Measurements from ENCODE around the gene EMX1. TPM values are rescaled to one million over a fixed set of nuclear protein-coding genes. Genes with fewer than 3 reads are reported as not detected.

Gene EMX1
- total and polyA plus RNA-seq, 12 donors = 0.01 to 0.07 TPM; not detected in 10

GRCh38 chr2:72942293-72942692 lies 25.0 kb downstream of the EMX1 start:
- no peaks in the 10 kb centered on the region for H3K9me3 ChIP-seq
- no peak for TF ChIP-seq CTCF (IDR thresholded peaks at IDR 0.05)
- H3K4me1 ChIP-seq = no peaks in the 10 kb centered on the region
- no peak overlapping the region for H3K27ac ChIP-seq
- WGBS, 2 donors = 84 to 97% methylated on average over 8 of the region's 8 CpGs
- no peak for ATAC-seq
- no peaks in the 10 kb centered on the region for H3K27me3 ChIP-seq
- peaks cover 0 to 23% (median 0%) of the 10 kb centered on the region in 9 donors for H3K36me3 ChIP-seq
- H3K4me3 ChIP-seq = no peak overlapping the region
- intact Hi-C loops (cut with DNase I) = no loop called here
- no peak for DNase-seq

- Histone ChIP-seq H3K36me3 (peaks cover 0 to 23% (median 0%) of the 10 kb centered on the region in 9 donors), H3K9me3 (no peaks in the 10 kb centered on the region), H3K27me3 (no peaks in the 10 kb centered on the region), H3K4me1 (no peaks in the 10 kb centered on the region), H3K4me3 (no peak overlapping the region), H3K27ac (no peak overlapping the region)
- 95 to 97% methylated on average over 8 of the region's 8 CpGs for WGBS, 2 donors
- TF ChIP-seq CTCF (IDR thresholded peaks at IDR 0.05) = no peak
- intact Hi-C loops (cut with DNase I) = no loop called here
- ATAC-seq = no peak
- DNase-seq = no peak
Measured at GRCh38 chr2:72942881-72943418, 25.6 kb downstream of the EMX1 start.

- Histone ChIP-seq H3K4me3 (no peak overlapping the region), H3K4me1 (no peaks in the 10 kb centered on the region), H3K27me3 (no peaks in the 10 kb centered on the region), H3K36me3 (peaks cover 0 to 23% (median 0%) of the 10 kb centered on the region in 9 donors), H3K27ac (no peak overlapping the region), H3K9me3 (no peaks in the 10 kb centered on the region)
- no peak for DNase-seq
- ATAC-seq = no peak
- TF ChIP-seq CTCF (IDR thresholded peaks at IDR 0.05) = no peak
- WGBS, 2 donors = 80 to 96% methylated on average over 7 of the region's 7 CpGs
- intact Hi-C loops (cut with DNase I) = no loop called here
Measured at GRCh38 chr2:72943540-72944395, 26.4 kb downstream of the EMX1 start.

- ATAC-seq = no peak
- no peak for DNase-seq
- Histone ChIP-seq H3K36me3 (peaks cover 0 to 23% (median 0%) of the 10 kb centered on the region in 9 donors), H3K9me3 (no peaks in the 10 kb centered on the region), H3K27ac (no peak overlapping the region), H3K4me1 (no peaks in the 10 kb centered on the region), H3K4me3 (no peak overlapping the region), H3K27me3 (no peaks in the 10 kb centered on the region)
- intact Hi-C loops (cut with DNase I) = no loop called here
- no peak for TF ChIP-seq CTCF (IDR thresholded peaks at IDR 0.05)
- WGBS, 2 donors = 95 to 96% methylated on average over 16 of the region's 16 CpGs
Measured at GRCh38 chr2:72944804-72945449, 27.6 kb downstream of the EMX1 start.
